ENCODE measurements around the gene GPR107. TPM values are rescaled to one million over a fixed set of nuclear protein-coding genes. Genes with fewer than 3 reads are reported as not detected.

The GPR107 gene
- total RNA-seq, 1 experiment from 2014 or later: 8.6 TPM

- in situ Hi-C loops (cut with HindIII; ENCODE audit: low sequenced_read_pairs): no loop called here
- no peak for DNase-seq (ENCODE audit: low spot score)
Observed at GRCh38 chr9:130144703-130145102, 91.0 kb downstream of the GPR107 start.

- DNase-seq (ENCODE audit: low spot score): no peak
- in situ Hi-C loops (cut with HindIII; ENCODE audit: low sequenced_read_pairs): no loop called here
Observed at GRCh38 chr9:130145658-130146057, 92.0 kb downstream of the GPR107 start.

GRCh38 chr9:130147198-130147597, 93.5 kb downstream of the GPR107 start:
- in situ Hi-C loops (cut with HindIII; ENCODE audit: low sequenced_read_pairs): no loop called here

GRCh38 chr9:130147910-130148309, 94.2 kb downstream of the GPR107 start:
- in situ Hi-C loops (cut with HindIII; ENCODE audit: low sequenced_read_pairs): no loop called here
- no peak for DNase-seq (ENCODE audit: low spot score)

More at GRCh38 chr9:130147198-130147597, 93.5 kb downstream of the GPR107 start:
- no peak for DNase-seq (ENCODE audit: low spot score)

GRCh38 chr9:130149031-130149430, 95.3 kb downstream of the GPR107 start:
- in situ Hi-C loops (cut with HindIII; ENCODE audit: low sequenced_read_pairs): no loop called here
- DNase-seq (ENCODE audit: low spot score): no peak

GRCh38 chr9:130149654-130150286, 96.1 kb downstream of the GPR107 start:
- DNase-seq (ENCODE audit: low spot score): no peak
- in situ Hi-C loops (cut with HindIII; ENCODE audit: low sequenced_read_pairs): no loop called here

GRCh38 chr9:130150779-130151382, 97.2 kb downstream of the GPR107 start:
- in situ Hi-C loops (cut with HindIII; ENCODE audit: low sequenced_read_pairs): no loop called here
- DNase-seq (ENCODE audit: low spot score): no peak

- in situ Hi-C loops (cut with HindIII; ENCODE audit: low sequenced_read_pairs): no loop called here
- DNase-seq (ENCODE audit: low spot score): no peak
Observed at GRCh38 chr9:130154816-130155215, 101.1 kb downstream of the GPR107 start.

GRCh38 chr9:130155647-130156046, 101.9 kb downstream of the GPR107 start:
- DNase-seq (ENCODE audit: low spot score): no peak
- in situ Hi-C loops (cut with HindIII; ENCODE audit: low sequenced_read_pairs): no loop called here

- DNase-seq (ENCODE audit: low spot score): peak; percentile 84
Observed at GRCh38 chr9:130156672-130157071, 103.0 kb downstream of the GPR107 start.

GRCh38 chr9:130157079-130157478, 103.4 kb downstream of the GPR107 start:
- no peak for DNase-seq (ENCODE audit: low spot score)
- in situ Hi-C loops (cut with HindIII; ENCODE audit: low sequenced_read_pairs): no loop called here

More at GRCh38 chr9:130156672-130157071, 103.0 kb downstream of the GPR107 start:
- in situ Hi-C loops (cut with HindIII; ENCODE audit: low sequenced_read_pairs): no loop called here

- no peak for DNase-seq (ENCODE audit: low spot score)
- in situ Hi-C loops (cut with HindIII; ENCODE audit: low sequenced_read_pairs): no loop called here
Observed at GRCh38 chr9:130158001-130158400, 104.3 kb downstream of the GPR107 start.

GRCh38 chr9:130159057-130159456, 105.4 kb downstream of the GPR107 start:
- in situ Hi-C loops (cut with HindIII; ENCODE audit: low sequenced_read_pairs): no loop called here
- no peak for DNase-seq (ENCODE audit: low spot score)

GRCh38 chr9:130159915-130160670, 106.4 kb downstream of the GPR107 start:
- in situ Hi-C loops (cut with HindIII; ENCODE audit: low sequenced_read_pairs): no loop called here
- no peak for DNase-seq (ENCODE audit: low spot score)

GRCh38 chr9:130160862-130161470, 107.3 kb downstream of the GPR107 start:
- in situ Hi-C loops (cut with HindIII; ENCODE audit: low sequenced_read_pairs): no loop called here
- DNase-seq (ENCODE audit: low spot score): no peak

GRCh38 chr9:130165579-130165978, 111.9 kb downstream of the GPR107 start:
- no peak for DNase-seq (ENCODE audit: low spot score)
- in situ Hi-C loops (cut with HindIII; ENCODE audit: low sequenced_read_pairs): no loop called here

- in situ Hi-C loops (cut with HindIII; ENCODE audit: low sequenced_read_pairs): no loop called here
- DNase-seq (ENCODE audit: low spot score): no peak
Observed at GRCh38 chr9:130166399-130166798, 112.7 kb downstream of the GPR107 start.

GRCh38 chr9:130167927-130168326, 114.2 kb downstream of the GPR107 start:
- in situ Hi-C loops (cut with HindIII; ENCODE audit: low sequenced_read_pairs): no loop called here
- no peak for DNase-seq (ENCODE audit: low spot score)

- in situ Hi-C loops (cut with HindIII; ENCODE audit: low sequenced_read_pairs): no loop called here
Observed at GRCh38 chr9:130171226-130172148, 117.8 kb downstream of the GPR107 start.

More at GRCh38 chr9:130171226-130172148, 117.8 kb downstream of the GPR107 start:
- peak; percentile 71 for DNase-seq (ENCODE audit: low spot score)
